RWPE2 (cell line): ENCODE data around the gene CRYZL1.

ENCODE experiments used
- ATAC-seq: fragments of 200-7000 bp; cut with Tn5 transposase; 3 replicates; pipeline ENCODE4 v1.9.1; 2021; ENCODE audit warnings: low read depth
- DNase-seq: peaks from one replicate; pipeline ENCODE4 v3.0.0-alpha.2; 2020; ENCODE audit warnings: low spot score
- H3K27ac ChIP-seq: fragments of 450-650 bp; 2 replicates; pipeline ENCODE4 v1.5.1; 2017; ENCODE audit warnings: mild to moderate bottlenecking; ENCODE audit not compliant: poor library complexity, severe bottlenecking
- H3K27me3 ChIP-seq: fragments of 250-450 bp; sonication (Bioruptor Pico); 2 replicates; pipeline ENCODE4 v1.5.1; 2021; ENCODE audit warnings: mild to moderate bottlenecking, moderate library complexity; ENCODE audit not compliant: insufficient read depth, poor library complexity, severe bottlenecking
- H3K36me3 ChIP-seq: fragments of 250-450 bp; sonication (Bioruptor Pico); 2 replicates; pipeline ENCODE4 v1.5.1; 2020; ENCODE audit warnings: low read depth, mild to moderate bottlenecking, moderate library complexity
- H3K4me1 ChIP-seq: fragments of 250-450 bp; sonication (Bioruptor Pico); 2 replicates; pipeline ENCODE4 v1.5.1; 2021; ENCODE audit warnings: mild to moderate bottlenecking, moderate library complexity; ENCODE audit not compliant: insufficient read depth, poor library complexity, severe bottlenecking
- H3K4me3 ChIP-seq: fragments of 250-450 bp; sonication (Bioruptor Pico); 2 replicates; pipeline ENCODE4 v1.5.1; 2021; ENCODE audit warnings: mild to moderate bottlenecking, moderate library complexity; ENCODE audit not compliant: severe bottlenecking
- H3K9me3 ChIP-seq: fragments of 250-450 bp; sonication (Bioruptor Pico); 2 replicates; pipeline ENCODE4 v1.5.1; 2021; ENCODE audit warnings: mild to moderate bottlenecking, moderate library complexity; ENCODE audit not compliant: severe bottlenecking
- TF ChIP-seq, protein P1 (sequence below): fragments of 450-650 bp; IDR thresholded peaks from one replicate; pipeline ENCODE4 v1.5.1; 2017; ENCODE audit warnings: mild to moderate bottlenecking, moderate library complexity; ENCODE audit not compliant: poor library complexity, severe bottlenecking

CRYZL1 gene

DNA sequence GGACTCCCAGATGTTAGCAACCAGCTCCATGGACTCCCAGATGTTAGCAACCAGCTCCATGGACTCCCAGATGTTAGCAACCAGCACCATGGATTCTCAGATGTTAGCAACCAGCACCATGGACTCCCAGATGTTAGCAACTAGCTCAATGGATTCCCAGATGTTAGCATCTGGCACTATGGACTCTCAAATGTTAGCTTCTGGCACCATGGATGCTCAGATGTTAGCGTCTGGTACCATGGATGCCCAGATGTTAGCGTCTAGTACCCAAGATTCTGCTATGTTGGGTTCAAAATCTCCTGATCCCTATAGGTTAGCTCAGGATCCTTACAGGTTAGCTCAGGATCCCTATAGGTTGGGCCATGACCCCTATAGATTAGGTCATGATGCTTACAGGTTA is 89.9 kb downstream of the CRYZL1 start:
- Histone ChIP-seq H3K9me3 (peaks cover 2% of the 10 kb centered on the region), H3K4me1 (no peaks in the 10 kb centered on the region), H3K27me3 (no peaks in the 10 kb centered on the region), H3K4me3 (no peak overlapping the region), H3K36me3 (peaks cover 93% of the 10 kb centered on the region), H3K27ac (no peak overlapping the region)
- TF ChIP-seq, protein P1, sequence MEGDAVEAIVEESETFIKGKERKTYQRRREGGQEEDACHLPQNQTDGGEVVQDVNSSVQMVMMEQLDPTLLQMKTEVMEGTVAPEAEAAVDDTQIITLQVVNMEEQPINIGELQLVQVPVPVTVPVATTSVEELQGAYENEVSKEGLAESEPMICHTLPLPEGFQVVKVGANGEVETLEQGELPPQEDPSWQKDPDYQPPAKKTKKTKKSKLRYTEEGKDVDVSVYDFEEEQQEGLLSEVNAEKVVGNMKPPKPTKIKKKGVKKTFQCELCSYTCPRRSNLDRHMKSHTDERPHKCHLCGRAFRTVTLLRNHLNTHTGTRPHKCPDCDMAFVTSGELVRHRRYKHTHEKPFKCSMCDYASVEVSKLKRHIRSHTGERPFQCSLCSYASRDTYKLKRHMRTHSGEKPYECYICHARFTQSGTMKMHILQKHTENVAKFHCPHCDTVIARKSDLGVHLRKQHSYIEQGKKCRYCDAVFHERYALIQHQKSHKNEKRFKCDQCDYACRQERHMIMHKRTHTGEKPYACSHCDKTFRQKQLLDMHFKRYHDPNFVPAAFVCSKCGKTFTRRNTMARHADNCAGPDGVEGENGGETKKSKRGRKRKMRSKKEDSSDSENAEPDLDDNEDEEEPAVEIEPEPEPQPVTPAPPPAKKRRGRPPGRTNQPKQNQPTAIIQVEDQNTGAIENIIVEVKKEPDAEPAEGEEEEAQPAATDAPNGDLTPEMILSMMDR, result no peak
- DNase-seq (no peak), ATAC-seq (no peak)

DNA sequence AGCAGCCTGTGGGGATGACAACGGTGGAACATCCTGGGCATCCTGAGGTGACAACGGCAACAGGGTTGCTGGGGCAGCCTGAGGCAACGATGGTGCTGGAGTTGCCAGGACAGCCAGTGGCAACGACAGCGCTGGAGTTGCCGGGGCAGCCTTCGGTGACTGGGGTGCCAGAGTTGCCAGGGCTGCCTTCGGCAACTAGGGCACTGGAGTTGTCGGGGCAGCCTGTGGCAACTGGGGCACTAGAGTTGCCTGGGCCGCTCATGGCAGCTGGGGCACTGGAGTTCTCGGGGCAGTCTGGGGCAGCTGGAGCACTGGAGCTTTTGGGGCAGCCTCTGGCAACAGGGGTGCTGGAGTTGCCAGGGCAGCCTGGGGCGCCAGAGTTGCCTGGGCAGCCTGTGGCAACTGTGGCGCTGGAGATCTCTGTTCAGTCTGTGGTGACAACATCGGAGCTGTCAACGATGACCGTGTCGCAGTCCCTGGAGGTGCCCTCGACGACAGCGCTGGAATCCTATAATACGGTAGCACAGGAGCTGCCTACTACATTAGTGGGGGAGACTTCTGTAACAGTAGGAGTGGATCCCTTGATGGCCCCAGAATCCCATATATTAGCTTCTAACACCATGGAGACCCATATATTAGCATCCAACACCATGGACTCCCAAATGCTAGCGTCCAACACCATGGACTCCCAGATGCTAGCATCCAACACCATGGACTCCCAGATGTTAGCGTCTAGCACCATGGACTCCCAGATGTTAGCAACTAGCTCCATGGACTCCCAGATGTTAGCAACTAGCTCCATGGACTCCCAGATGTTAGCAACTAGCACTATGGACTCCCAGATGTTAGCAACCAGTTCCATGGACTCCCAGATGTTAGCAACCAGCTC is 90.5 kb downstream of the CRYZL1 start:
- H3K36me3 ChIP-seq, result peaks cover 93% of the 10 kb centered on the region
- peaks cover 2% of the 10 kb centered on the region for H3K9me3 ChIP-seq
- DNase-seq (no peak), ATAC-seq (no peak)
- peaks cover 1% of the 10 kb centered on the region for H3K4me1 ChIP-seq
- no peaks in the 10 kb centered on the region for H3K27me3 ChIP-seq
- no peak overlapping the region for H3K27ac ChIP-seq
- no peak overlapping the region for H3K4me3 ChIP-seq
- TF ChIP-seq, protein P1, result no peak

DNA sequence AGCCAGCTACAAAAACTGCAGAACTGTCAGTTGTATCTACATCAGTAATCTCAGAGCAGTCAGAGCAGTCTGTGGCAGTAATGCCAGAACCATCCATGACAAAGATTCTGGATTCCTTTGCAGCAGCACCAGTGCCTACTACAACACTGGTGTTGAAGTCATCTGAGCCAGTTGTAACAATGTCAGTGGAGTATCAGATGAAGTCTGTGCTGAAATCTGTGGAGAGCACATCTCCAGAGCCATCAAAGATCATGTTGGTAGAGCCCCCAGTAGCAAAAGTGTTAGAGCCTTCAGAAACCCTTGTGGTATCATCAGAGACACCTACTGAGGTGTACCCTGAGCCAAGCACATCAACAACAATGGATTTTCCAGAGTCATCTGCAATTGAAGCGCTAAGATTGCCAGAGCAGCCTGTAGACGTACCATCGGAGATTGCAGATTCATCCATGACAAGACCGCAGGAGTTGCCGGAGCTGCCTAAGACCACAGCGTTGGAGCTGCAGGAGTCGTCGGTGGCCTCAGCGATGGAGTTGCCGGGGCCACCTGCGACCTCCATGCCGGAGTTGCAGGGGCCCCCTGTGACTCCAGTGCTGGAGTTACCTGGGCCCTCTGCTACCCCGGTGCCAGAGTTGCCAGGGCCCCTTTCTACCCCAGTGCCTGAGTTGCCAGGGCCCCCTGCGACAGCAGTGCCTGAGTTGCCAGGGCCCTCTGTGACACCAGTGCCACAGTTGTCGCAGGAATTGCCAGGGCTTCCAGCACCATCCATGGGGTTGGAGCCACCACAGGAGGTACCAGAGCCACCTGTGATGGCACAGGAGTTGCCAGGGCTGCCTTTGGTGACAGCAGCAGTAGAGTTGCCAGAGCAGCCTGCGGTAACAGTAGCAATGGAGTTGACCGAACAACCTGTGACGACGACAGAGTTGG is 91.4 kb downstream of the CRYZL1 start:
- Histone ChIP-seq H3K9me3 (no peaks in the 10 kb centered on the region), H3K4me3 (no peak overlapping the region), H3K4me1 (peaks cover 10% of the 10 kb centered on the region), H3K27ac (no peak overlapping the region), H3K36me3 (peaks cover 93% of the 10 kb centered on the region), H3K27me3 (no peaks in the 10 kb centered on the region)
- ATAC-seq, result no peak
- DNase-seq, result no peak
- TF ChIP-seq, protein P1, result no peak

DNA sequence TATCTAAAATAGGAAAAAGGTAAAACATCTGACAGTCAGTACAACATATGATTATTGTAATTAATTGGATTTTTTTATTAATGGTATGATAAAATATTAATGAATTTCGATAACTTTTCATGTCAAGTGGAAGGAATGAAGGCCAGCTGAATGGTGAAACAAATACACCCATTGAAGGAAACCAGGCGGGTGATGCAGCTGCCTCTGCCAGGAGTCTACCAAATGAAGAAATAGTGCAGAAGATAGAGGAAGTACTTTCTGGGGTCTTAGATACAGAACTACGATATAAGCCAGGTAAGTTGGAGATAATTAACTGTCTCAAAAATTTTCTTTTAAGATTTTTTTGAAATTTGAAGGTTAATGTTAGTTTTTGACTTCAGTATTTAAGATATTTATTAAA is 95.5 kb downstream of the CRYZL1 start:
- H3K9me3 ChIP-seq, result no peaks in the 10 kb centered on the region
- H3K4me3 ChIP-seq, result no peak overlapping the region
- no peak for DNase-seq
- H3K4me1 ChIP-seq, result peaks cover 18% of the 10 kb centered on the region
- no peak for ATAC-seq
- TF ChIP-seq, protein P1, result no peak
- no peak overlapping the region for H3K27ac ChIP-seq
- H3K36me3 ChIP-seq, result peaks cover 80% of the 10 kb centered on the region
- H3K27me3 ChIP-seq, result no peaks in the 10 kb centered on the region
